ENCODE measurements around the gene SLC39A10.
A peak's percentile ranks its signal among the peaks of the same experiment; 100 is the strongest.

The SLC39A10 gene

DNA sequence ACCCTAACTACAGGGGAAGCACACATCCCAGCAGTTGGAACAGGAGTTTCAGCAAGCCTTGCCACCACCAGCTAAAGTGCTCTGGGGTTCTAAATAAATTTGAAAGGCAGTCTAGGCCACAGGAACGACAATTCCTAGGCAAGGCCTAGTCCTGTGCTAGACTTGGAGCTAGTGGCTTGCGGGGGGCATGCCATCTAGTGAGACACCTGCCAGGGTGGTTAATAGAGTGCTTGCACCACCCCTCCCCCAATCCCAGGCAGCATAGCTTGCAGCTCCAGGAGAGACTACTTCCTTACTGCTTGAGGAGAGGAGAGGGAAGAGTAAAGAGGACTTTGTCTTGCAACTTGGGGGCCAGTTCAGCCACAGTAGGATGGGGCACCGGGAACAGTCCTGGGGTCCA is 101.8 kb downstream of the SLC39A10 start:
- Histone ChIP-seq H3K36me3 (ENCODE audit: insufficient read depth, low read length) (no peaks in the 10 kb centered on the region), H3K4me3 (ENCODE audit: low read depth, low read length) (no peak overlapping the region), H3K27me3 (ENCODE audit: insufficient read depth, low read length) (no peaks in the 10 kb centered on the region), H3K27ac (ENCODE audit: low read depth, low read length) (no peak overlapping the region), H3K4me1 (ENCODE audit: control insufficient read depth, insufficient read depth, low read length, unreplicated experiment) (peaks cover 15% of the 10 kb centered on the region), H2AFZ (ENCODE audit: low read length, unreplicated experiment) (no peak overlapping the region), H3K79me2 (ENCODE audit: control insufficient read depth, insufficient read depth, low read length, unreplicated experiment) (no peaks in the 10 kb centered on the region)

DNA sequence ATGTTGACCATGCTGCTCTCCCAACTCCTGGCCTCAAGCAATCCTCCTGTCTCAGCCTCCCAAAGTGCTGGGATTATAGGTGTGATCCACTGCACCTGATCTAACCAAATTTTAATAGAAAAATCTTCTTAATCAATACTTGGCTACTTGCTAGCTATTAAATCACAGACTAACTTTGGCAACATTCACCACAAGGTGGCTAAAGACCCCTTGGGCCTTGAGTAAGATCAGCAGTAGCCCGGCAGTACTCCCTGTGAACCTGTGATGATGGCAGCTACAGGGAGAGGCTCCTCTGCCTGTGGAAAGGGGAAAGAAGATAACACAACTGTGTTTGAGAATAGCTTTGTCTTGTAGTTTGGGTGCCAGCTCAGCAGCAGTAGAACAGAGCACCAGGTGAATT is 102.9 kb downstream of the SLC39A10 start:
- Histone ChIP-seq H3K79me2 (ENCODE audit: control insufficient read depth, insufficient read depth, low read length, unreplicated experiment) (no peaks in the 10 kb centered on the region), H3K27me3 (ENCODE audit: insufficient read depth, low read length) (no peaks in the 10 kb centered on the region), H3K4me3 (ENCODE audit: low read depth, low read length) (no peak overlapping the region), H3K36me3 (ENCODE audit: insufficient read depth, low read length) (no peaks in the 10 kb centered on the region), H3K27ac (ENCODE audit: low read depth, low read length) (no peak overlapping the region), H2AFZ (ENCODE audit: low read length, unreplicated experiment) (no peak overlapping the region), H3K4me1 (ENCODE audit: control insufficient read depth, insufficient read depth, low read length, unreplicated experiment) (peaks cover 16% of the 10 kb centered on the region)

DNA sequence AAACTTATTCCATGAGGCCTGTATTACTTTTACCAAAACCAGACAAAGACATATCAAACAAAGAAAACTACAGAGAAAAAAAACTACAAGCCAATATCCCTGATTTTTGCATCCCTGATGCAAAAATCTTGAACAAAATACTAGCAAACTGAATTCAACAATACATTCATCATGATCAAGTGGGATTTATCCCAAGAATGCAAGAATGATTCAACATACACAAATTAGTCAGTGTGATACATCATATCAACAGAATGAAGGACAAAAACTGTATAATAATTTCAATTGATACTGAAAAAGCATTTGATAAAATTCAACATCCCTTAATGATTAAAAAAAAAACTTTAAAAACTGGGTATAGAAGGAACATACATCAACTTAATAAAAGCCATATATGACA is 106.8 kb downstream of the SLC39A10 start:
- no peak overlapping the region for H3K4me3 ChIP-seq (ENCODE audit: low read depth, low read length)
- peaks cover 5% of the 10 kb centered on the region for H3K4me1 ChIP-seq (ENCODE audit: control insufficient read depth, insufficient read depth, low read length, unreplicated experiment)
- H2AFZ ChIP-seq (ENCODE audit: low read length, unreplicated experiment) = peak overlapping the region; percentile 36
- no peaks in the 10 kb centered on the region for H3K27me3 ChIP-seq (ENCODE audit: insufficient read depth, low read length)
- H3K36me3 ChIP-seq (ENCODE audit: insufficient read depth, low read length) = no peaks in the 10 kb centered on the region
- H3K79me2 ChIP-seq (ENCODE audit: control insufficient read depth, insufficient read depth, low read length, unreplicated experiment) = no peaks in the 10 kb centered on the region
- no peak overlapping the region for H3K27ac ChIP-seq (ENCODE audit: low read depth, low read length)

DNA sequence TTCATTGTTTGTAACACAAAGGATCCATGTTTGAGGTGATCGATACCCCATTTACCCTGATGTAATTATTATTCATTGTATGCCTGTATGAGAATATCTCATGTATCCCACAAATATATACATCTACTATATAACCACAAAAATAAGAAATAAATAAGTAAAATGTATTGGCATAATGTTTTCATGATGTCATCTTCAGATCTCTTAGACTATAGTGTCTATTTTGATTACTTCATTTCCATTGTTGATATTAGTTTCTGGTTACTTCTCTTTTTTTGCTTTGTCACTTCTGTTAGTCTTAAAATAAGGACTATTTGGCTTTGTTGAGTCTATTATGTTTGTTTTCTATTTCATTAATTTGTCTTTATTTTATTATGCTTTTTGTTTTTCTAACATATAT is 109.7 kb downstream of the SLC39A10 start:
- Histone ChIP-seq H3K4me1 (ENCODE audit: control insufficient read depth, insufficient read depth, low read length, unreplicated experiment) (peaks cover 5% of the 10 kb centered on the region), H3K27me3 (ENCODE audit: insufficient read depth, low read length) (no peaks in the 10 kb centered on the region), H3K4me3 (ENCODE audit: low read depth, low read length) (no peak overlapping the region), H3K36me3 (ENCODE audit: insufficient read depth, low read length) (no peaks in the 10 kb centered on the region), H2AFZ (ENCODE audit: low read length, unreplicated experiment) (no peak overlapping the region), H3K27ac (ENCODE audit: low read depth, low read length) (no peak overlapping the region), H3K79me2 (ENCODE audit: control insufficient read depth, insufficient read depth, low read length, unreplicated experiment) (no peaks in the 10 kb centered on the region)

DNA sequence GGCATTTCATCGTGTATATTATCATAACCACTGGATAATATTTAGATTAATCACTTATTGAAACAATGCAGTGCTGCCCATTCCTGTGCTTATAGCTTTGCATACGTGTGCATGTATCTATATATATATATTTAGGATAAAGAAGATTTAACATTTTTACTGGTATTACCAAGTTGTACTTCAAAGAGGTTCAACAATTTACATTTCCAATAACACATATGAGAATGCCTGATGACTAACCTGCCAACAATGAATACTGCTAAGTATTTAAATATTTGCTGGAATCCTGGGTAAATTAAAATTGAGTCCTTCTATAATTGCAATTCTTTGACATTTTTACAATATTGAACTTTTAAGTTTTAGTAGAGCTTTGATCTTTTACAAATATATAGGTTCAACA is 111.4 kb downstream of the SLC39A10 start:
- Histone ChIP-seq H3K36me3 (ENCODE audit: insufficient read depth, low read length) (no peaks in the 10 kb centered on the region), H3K27me3 (ENCODE audit: insufficient read depth, low read length) (no peaks in the 10 kb centered on the region), H2AFZ (ENCODE audit: low read length, unreplicated experiment) (no peak overlapping the region), H3K4me1 (ENCODE audit: control insufficient read depth, insufficient read depth, low read length, unreplicated experiment) (peaks cover 5% of the 10 kb centered on the region), H3K27ac (ENCODE audit: low read depth, low read length) (no peak overlapping the region), H3K79me2 (ENCODE audit: control insufficient read depth, insufficient read depth, low read length, unreplicated experiment) (no peaks in the 10 kb centered on the region), H3K4me3 (ENCODE audit: low read depth, low read length) (no peak overlapping the region)

DNA sequence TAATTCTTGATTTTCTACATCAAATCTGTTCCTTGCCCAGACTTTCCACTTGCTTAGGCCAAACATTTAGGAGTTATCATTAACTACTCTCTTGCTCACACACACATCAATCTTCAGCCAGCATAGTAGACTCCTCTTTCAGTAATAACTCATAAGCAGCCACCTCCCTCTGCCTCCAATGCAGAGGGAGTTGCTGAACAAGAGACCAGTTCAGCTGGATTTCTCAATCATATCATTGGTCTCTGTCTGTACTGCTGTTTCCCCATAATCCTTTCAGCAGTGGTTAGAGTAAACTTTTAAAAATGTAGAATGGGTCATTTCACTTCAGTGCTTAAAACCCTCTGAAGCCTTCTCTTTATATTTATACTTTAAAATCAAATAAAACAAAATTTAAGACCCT is 112.9 kb downstream of the SLC39A10 start:
- no peaks in the 10 kb centered on the region for H3K36me3 ChIP-seq (ENCODE audit: insufficient read depth, low read length)
- H3K27ac ChIP-seq (ENCODE audit: low read depth, low read length) = no peak overlapping the region
- H3K79me2 ChIP-seq (ENCODE audit: control insufficient read depth, insufficient read depth, low read length, unreplicated experiment) = no peaks in the 10 kb centered on the region
- H3K4me1 ChIP-seq (ENCODE audit: control insufficient read depth, insufficient read depth, low read length, unreplicated experiment) = no peaks in the 10 kb centered on the region
- no peak overlapping the region for H2AFZ ChIP-seq (ENCODE audit: low read length, unreplicated experiment)
- no peaks in the 10 kb centered on the region for H3K27me3 ChIP-seq (ENCODE audit: insufficient read depth, low read length)
- no peak overlapping the region for H3K4me3 ChIP-seq (ENCODE audit: low read depth, low read length)

DNA sequence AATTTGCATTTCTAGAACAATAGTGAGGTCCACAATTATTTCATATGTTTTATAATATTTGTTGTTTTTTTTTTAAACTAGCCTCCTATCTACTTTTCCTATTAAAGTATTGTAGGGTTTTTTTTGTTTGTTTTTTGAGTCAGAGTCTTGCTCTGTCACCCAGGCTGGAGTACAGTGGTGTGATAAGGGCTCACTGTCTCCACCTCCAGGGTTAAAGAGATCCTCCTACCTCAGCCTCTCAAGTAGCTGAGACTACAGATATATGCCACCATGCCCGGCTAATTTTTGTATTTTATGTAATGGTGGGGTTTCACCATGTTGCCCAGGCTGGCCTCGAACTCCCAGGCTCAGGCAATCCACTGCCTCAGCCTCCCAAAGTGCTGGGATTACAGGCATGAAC is 122.5 kb downstream of the SLC39A10 start:
- no peaks in the 10 kb centered on the region for H3K4me1 ChIP-seq (ENCODE audit: control insufficient read depth, insufficient read depth, low read length, unreplicated experiment)
- H2AFZ ChIP-seq (ENCODE audit: low read length, unreplicated experiment) = peak overlapping the region; percentile 59
- no peaks in the 10 kb centered on the region for H3K27me3 ChIP-seq (ENCODE audit: insufficient read depth, low read length)
- H3K79me2 ChIP-seq (ENCODE audit: control insufficient read depth, insufficient read depth, low read length, unreplicated experiment) = no peaks in the 10 kb centered on the region
- H3K27ac ChIP-seq (ENCODE audit: low read depth, low read length) = no peak overlapping the region
- H3K4me3 ChIP-seq (ENCODE audit: low read depth, low read length) = no peak overlapping the region
- no peaks in the 10 kb centered on the region for H3K36me3 ChIP-seq (ENCODE audit: insufficient read depth, low read length)

DNA sequence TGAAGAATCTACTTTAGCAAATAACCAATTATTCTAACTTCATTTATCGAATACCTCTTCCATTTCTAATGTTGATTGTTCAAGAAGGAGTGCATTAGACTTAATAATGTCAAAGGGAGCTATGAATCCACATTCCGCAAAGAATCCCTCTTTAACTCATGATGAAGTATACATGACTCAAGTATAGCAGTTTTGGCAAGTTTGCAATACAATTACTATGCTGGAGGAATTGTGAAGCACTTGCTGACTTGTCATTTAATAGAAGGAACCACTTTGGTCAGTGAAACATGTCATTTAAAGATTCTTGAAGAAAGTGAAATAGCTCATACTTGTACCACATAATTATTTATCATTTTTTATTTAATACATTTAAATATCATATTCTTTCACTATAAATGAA is 125.1 kb downstream of the SLC39A10 start:
- H3K4me1 ChIP-seq (ENCODE audit: control insufficient read depth, insufficient read depth, low read length, unreplicated experiment) = no peaks in the 10 kb centered on the region
- H3K36me3 ChIP-seq (ENCODE audit: insufficient read depth, low read length) = no peaks in the 10 kb centered on the region
- H2AFZ ChIP-seq (ENCODE audit: low read length, unreplicated experiment) = no peak overlapping the region
- H3K27ac ChIP-seq (ENCODE audit: low read depth, low read length) = no peak overlapping the region
- no peak overlapping the region for H3K4me3 ChIP-seq (ENCODE audit: low read depth, low read length)
- H3K79me2 ChIP-seq (ENCODE audit: control insufficient read depth, insufficient read depth, low read length, unreplicated experiment) = no peaks in the 10 kb centered on the region
- no peaks in the 10 kb centered on the region for H3K27me3 ChIP-seq (ENCODE audit: insufficient read depth, low read length)
